Esophagus squamous epithelium (tissue), 5 donors: ENCODE results near the gene CERT1. TPM values are rescaled to one million over a fixed set of nuclear protein-coding genes. Genes with fewer than 3 reads are reported as not detected.

Experiments used
- DNase-seq: peaks from one replicate; lab custom pipeline; 2025; lab: John Stamatoyannopoulos, UW
- H3K27ac ChIP-seq, 4 donors: fragments of 200-600 bp; sonication (generic); one replicate each; pipeline ENCODE4 v1.5.1; 2016 to 2019; ENCODE audit warnings: mild to moderate bottlenecking in 1 of 4
- H3K27me3 ChIP-seq, 4 donors: fragments of 200-600 bp; sonication (generic); 1 replicate in 3 of 4; 2 replicates in 1 of 4; pipeline versions ENCODE4 v1.5.1 to v1.6.0; 2017 to 2021; ENCODE audit warnings: antibody characterized with exemption in 1 of 4
- H3K36me3 ChIP-seq, 3 donors: fragments of 200-600 bp; sonication (generic); one replicate each; pipeline ENCODE4 v1.5.1; 2016 to 2019
- H3K4me1 ChIP-seq, 3 donors: fragments of 200-600 bp; sonication (generic); one replicate each; pipeline ENCODE4 v1.5.1; 2017 to 2019
- H3K4me3 ChIP-seq, 4 donors: fragments of 200-600 bp; sonication (generic); 1 replicate in 3 of 4; 2 replicates in 1 of 4; pipeline ENCODE4 v1.5.1; 2016 to 2019; ENCODE audit warnings: mild to moderate bottlenecking in 2 of 4, moderate library complexity in 1 of 4
- H3K9me3 ChIP-seq, 3 donors: fragments of 200-600 bp; sonication (generic); one replicate each; pipeline ENCODE4 v1.5.1; 2016 to 2019
- CTCF ChIP-seq, 6 experiments: fragments of 450-650 bp in 4 of 6; fragments of 200-600 bp in 2 of 6; sonication (generic) in 2 of 6; IDR thresholded peaks; one replicate each; pipeline ENCODE4 v1.5.1; 2016 to 2019; ENCODE audit warnings: antibody characterized with exemption in 6 of 6, mild to moderate bottlenecking in 4 of 6, moderate library complexity in 4 of 6
- POLR2A ChIP-seq, 4 donors: fragments of 450-650 bp; IDR thresholded peaks; one replicate each; pipeline ENCODE4 v1.6.1; 2017; ENCODE audit warnings: antibody characterized with exemption in 4 of 4, mild to moderate bottlenecking in 4 of 4, moderate library complexity in 3 of 4
- WGBS, 2 donors: methylation state at CpG; one replicate each; pipeline ENCODE4 v1.1.5; 2018; 5-methylcytosine and 5-hydroxymethylcytosine counted together
- intact Hi-C: fragments of 100-400 bp; cut with DNase I; formaldehyde crosslinking; loops from one replicate; pipeline ENCODE4 v1.15.0; 2022
- total RNA-seq, 4 donors: library from RNA; depleted of rRNA; stranded (reverse); fragments of >200 nt; gene quantifications; one replicate each; pipeline ENCODE4 v1.1.0, GENCODE V29; 2016
- donor health status: DM: yes; HTN: yes; CAD: no.

The CERT1 gene
- total RNA-seq, 4 donors from 2014 or later: 19.8 to 29.9 (median 24.4) TPM

GRCh38 chr5:75355236-75355635 is 156.2 kb downstream of the CERT1 start:
- no peaks in the 10 kb centered on the region for H3K9me3 ChIP-seq
- no peak overlapping the region for H3K27ac ChIP-seq
- H3K4me1 ChIP-seq: no peaks in the 10 kb centered on the region
- intact Hi-C loops: no loop called here
- no peaks in the 10 kb centered on the region for H3K27me3 ChIP-seq
- H3K36me3 ChIP-seq: peaks cover 13 to 100% (median 54%) of the 10 kb centered on the region in 3 donors
- H3K4me3 ChIP-seq: no peak overlapping the region
- WGBS, 2 donors: 93 to 95% methylated on average over 6 of the region's 6 CpGs
- TF ChIP-seq CTCF (IDR thresholded peaks at IDR 0.05): no peak
- TF ChIP-seq POLR2A (IDR thresholded peaks at IDR 0.05): no peak
- no peak for DNase-seq

- 88 to 89% methylated on average over 7 of the region's 7 CpGs for WGBS, 2 donors
- no peak for DNase-seq
- peaks cover 4 to 100% (median 44%) of the 10 kb centered on the region in 3 donors for H3K36me3 ChIP-seq
- TF ChIP-seq CTCF (IDR thresholded peaks at IDR 0.05): no peak
- TF ChIP-seq POLR2A (IDR thresholded peaks at IDR 0.05): no peak
- H3K9me3 ChIP-seq: no peaks in the 10 kb centered on the region
- H3K4me3 ChIP-seq: no peak overlapping the region
- H3K4me1 ChIP-seq: no peaks in the 10 kb centered on the region
- intact Hi-C loops: no loop called here
- H3K27ac ChIP-seq: no peak overlapping the region
- no peaks in the 10 kb centered on the region for H3K27me3 ChIP-seq
Measured at GRCh38 chr5:75351139-75351926, 160.1 kb downstream of the CERT1 start.

GRCh38 chr5:75349663-75350062 is 161.8 kb downstream of the CERT1 start:
- TF ChIP-seq POLR2A (IDR thresholded peaks at IDR 0.05): no peak
- no peak for TF ChIP-seq CTCF (IDR thresholded peaks at IDR 0.05)
- 86 to 92% methylated on average over 2 of the region's 2 CpGs for WGBS, 2 donors
- Histone ChIP-seq H3K27ac (no peak overlapping the region), H3K4me1 (no peaks in the 10 kb centered on the region), H3K27me3 (no peaks in the 10 kb centered on the region), H3K4me3 (no peak overlapping the region), H3K36me3 (peaks cover 4 to 100% (median 46%) of the 10 kb centered on the region in 3 donors), H3K9me3 (no peaks in the 10 kb centered on the region)
- no peak for DNase-seq
- intact Hi-C loops: no loop called here

GRCh38 chr5:75348241-75348640 is 163.2 kb downstream of the CERT1 start:
- Histone ChIP-seq H3K4me1 (no peaks in the 10 kb centered on the region), H3K9me3 (no peaks in the 10 kb centered on the region), H3K27me3 (no peaks in the 10 kb centered on the region), H3K36me3 (peaks cover 4 to 100% (median 46%) of the 10 kb centered on the region in 3 donors), H3K27ac (no peak overlapping the region), H3K4me3 (no peak overlapping the region)
- no peak for DNase-seq
- 85 to 90% methylated on average over 3 of the region's 3 CpGs for WGBS, 2 donors
- intact Hi-C loops: no loop called here
- TF ChIP-seq POLR2A (IDR thresholded peaks at IDR 0.05) (no peak), CTCF (IDR thresholded peaks at IDR 0.05) (no peak)

GRCh38 chr5:75342836-75343235 is 168.6 kb downstream of the CERT1 start:
- H3K4me1 ChIP-seq: peaks cover 0 to 52% (median 25%) of the 10 kb centered on the region in 3 donors
- no peak for DNase-seq
- H3K9me3 ChIP-seq: no peaks in the 10 kb centered on the region
- no peak overlapping the region for H3K4me3 ChIP-seq
- no peak overlapping the region for H3K27ac ChIP-seq
- intact Hi-C loops: no loop called here
- TF ChIP-seq CTCF (IDR thresholded peaks at IDR 0.05) (no peak), POLR2A (IDR thresholded peaks at IDR 0.05) (no peak)
- WGBS, 2 donors: 78 to 86% methylated on average over 4 of the region's 4 CpGs
- peaks cover 4 to 55% (median 32%) of the 10 kb centered on the region in 3 donors for H3K36me3 ChIP-seq
- H3K27me3 ChIP-seq: no peaks in the 10 kb centered on the region
